Measurements from ENCODE around the gene TAF5L. TPM values are rescaled to one million over a fixed set of nuclear protein-coding genes. Genes with fewer than 3 reads are reported as not detected.

TAF5L gene
- total and polyA plus RNA-seq, 10 of the 15 experiments (the other 5 are each of a cell fraction or from before 2014, with no cell fraction given) = 1.1 to 26.2 (median 19.1) TPM

GRCh38 chr1:229558460-229559335, 67.2 kb downstream of the TAF5L start, which contains the start of gene ABCB10 (continued):
- TF ChIP-seq REST (IDR thresholded peaks at IDR 0.05; ENCODE audit: low read depth, low read length) (no peak), ASH2L (IDR thresholded peaks at IDR 0.05; ENCODE audit: borderline replicate concordance, low read depth) (no peak), RCOR1 (conservative IDR thresholded peaks at IDR 0.05; ENCODE audit: low read depth, low read length) (0 out of 2 replicates have a peak, but pooled peaks have one; percentile 45), TBL1XR1 (IDR thresholded peaks at IDR 0.05; ENCODE audit: low read depth, low read length) (0 out of 2 replicates have a peak, but pooled peaks have one; percentile 13), IRF4 (IDR thresholded peaks at IDR 0.05; ENCODE audit: low read depth, low read length) (no peak), MTA2 (IDR thresholded peaks at IDR 0.05; ENCODE audit: low read depth) (no peak), SREBF1 (IDR thresholded peaks at IDR 0.05; ENCODE audit: low read length) (no peak), BMI1 (IDR thresholded peaks at IDR 0.05; ENCODE audit: borderline replicate concordance) (no peak), STAT3 (IDR thresholded peaks at IDR 0.05; ENCODE audit: low read depth, low read length) (no peak), EED (IDR thresholded peaks at IDR 0.05; ENCODE audit: low read depth) (peak; percentile 78), ATF3 (IDR thresholded peaks at IDR 0.05; ENCODE audit: borderline replicate concordance, extremely low read depth, low read depth, low read length) (peak; percentile 8; the same call in 1 of the 2 replicates), CREB1 (IDR thresholded peaks at IDR 0.05; ENCODE audit: low read depth) (peak; percentile 73; the same call in 1 of the 2 replicates), ZNF384 (IDR thresholded peaks at IDR 0.05; ENCODE audit: borderline replicate concordance, low read depth, low read length) (no peak; the same call in 1 of the 2 replicates), BACH1 (IDR thresholded peaks at IDR 0.05; ENCODE audit: borderline replicate concordance) (peak; percentile 53; the same call in 1 of the 2 replicates), CHD4 (IDR thresholded peaks at IDR 0.05) (no peak), ZNF217 (IDR thresholded peaks at IDR 0.05) (no peak), ELK1 (IDR thresholded peaks at IDR 0.05; ENCODE audit: low read depth, low read length) (no peak), HDGF (IDR thresholded peaks at IDR 0.05) (peak; percentile 79; the same call in 1 of the 2 replicates), ZNF24 (IDR thresholded peaks at IDR 0.05) (no peak), HCFC1 (IDR thresholded peaks at IDR 0.05; ENCODE audit: low read length) (peak; percentile 74), YBX1 (IDR thresholded peaks at IDR 0.05) (no peak), CHD1 (IDR thresholded peaks at IDR 0.05; ENCODE audit: low read depth, low read length) (no peak), HDAC6 (IDR thresholded peaks at IDR 0.05; ENCODE audit: unreplicated experiment) (peak; percentile 10), ZNF622 (IDR thresholded peaks at IDR 0.05) (no peak), MYC (IDR thresholded peaks at IDR 0.05; ENCODE audit: insufficient read depth, insufficient read length, insufficient replicate concordance, low read length, severe bottlenecking) (no peak), SMAD5 (IDR thresholded peaks at IDR 0.05; ENCODE audit: low read depth) (no peak), MTA3 (IDR thresholded peaks at IDR 0.05; ENCODE audit: borderline replicate concordance, low read length) (no peak), POLR2AphosphoS2 (IDR thresholded peaks at IDR 0.05; ENCODE audit: low read depth, low read length) (no peak), JUNB (IDR thresholded peaks at IDR 0.05) (no peak)

Measured in GM12878 (cell line).